GM19372 (cell line): ENCODE results near the gene NSMCE1.
"Not testable (repeated sequence)": the region's sequence is repeated elsewhere in the genome, so short reads cannot be mapped to it uniquely, and the experiment has no call there.

Source experiments
- ATAC-seq: cut with Tn5 transposase; IDR thresholded peaks from one replicate; pipeline ENCODE4 v1.9.1; 2021; ENCODE audit warnings: mild to moderate bottlenecking, low read depth, moderate library complexity; ENCODE audit not compliant: unreplicated experiment

Gene NSMCE1

DNA sequence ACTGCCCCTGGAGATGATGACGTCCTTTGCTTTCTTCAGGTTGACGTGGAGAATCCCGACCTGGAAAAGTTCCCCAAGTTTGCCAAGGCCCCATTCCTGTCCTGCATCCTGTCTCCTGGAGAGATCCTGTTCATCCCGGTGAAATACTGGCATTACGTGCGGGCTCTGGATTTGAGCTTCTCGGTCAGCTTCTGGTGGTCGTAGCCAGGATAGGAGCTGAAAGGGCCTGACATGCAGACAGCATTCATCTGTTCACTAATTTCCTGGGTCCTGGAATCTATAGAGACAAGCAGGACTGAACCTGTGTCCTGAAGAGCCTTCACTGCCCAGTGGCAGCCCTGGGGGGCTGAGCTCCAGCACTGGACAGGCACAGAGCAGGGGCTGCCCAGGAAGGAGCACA is 48.0 kb downstream of the NSMCE1 start:
- ATAC-seq = no peak

DNA sequence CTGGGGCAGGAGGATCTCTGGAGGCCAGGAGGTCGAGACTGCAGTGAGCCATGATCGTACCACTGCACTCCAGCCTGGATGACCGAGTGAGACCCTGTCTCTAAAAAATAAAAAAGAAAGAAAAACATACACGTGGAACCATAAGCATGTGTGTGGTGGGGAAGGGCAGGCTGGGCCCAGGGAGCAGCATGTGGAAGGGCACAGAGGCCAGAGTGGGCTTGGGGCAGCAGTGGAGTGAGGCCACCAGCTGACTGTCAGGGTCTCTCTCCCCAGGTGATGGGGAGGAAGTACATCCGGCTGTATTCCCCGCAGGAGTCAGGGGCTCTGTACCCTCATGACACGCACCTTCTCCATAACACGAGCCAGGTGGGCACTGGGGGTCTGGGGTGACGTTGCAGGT is 48.5 kb downstream of the NSMCE1 start:
- no peak for ATAC-seq

DNA sequence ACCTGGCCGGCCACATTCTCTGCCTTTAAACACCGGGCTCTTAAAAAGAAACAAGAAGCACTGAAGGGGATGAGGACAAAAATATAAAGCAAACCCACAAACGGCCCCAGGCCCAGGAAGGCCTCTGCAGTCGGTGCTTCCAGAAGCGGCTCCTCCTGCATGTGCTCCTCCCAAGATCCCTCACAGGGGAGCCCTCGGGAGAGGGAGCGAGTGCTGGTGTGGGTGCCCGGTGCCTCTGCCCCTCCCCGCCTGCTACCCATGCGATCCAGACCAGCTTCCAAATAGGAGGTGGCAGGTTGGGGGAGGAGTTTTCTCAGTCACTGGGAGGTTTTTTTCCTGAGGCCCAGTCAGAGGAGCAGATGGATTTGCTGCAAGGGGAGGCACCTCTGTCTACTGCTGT is 49.4 kb downstream of the NSMCE1 start:
- ATAC-seq = no peak

DNA sequence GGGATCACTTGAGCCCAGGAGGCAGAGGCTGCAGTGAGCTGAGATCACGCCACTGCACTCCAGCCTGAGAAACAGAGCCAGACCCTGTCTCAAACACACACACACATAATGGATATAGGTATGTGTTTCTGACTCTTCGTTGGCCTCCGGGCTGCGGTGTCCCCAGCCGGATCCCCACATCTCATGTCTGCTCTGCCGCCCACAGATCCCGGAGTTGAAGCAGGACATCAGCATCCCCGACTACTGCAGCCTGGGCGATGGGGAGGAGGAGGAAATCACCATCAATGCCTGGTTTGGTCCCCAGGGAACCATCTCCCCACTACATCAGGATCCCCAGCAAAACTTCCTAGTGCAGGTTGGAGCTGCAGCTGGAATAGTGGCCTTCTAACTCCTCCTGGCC is 49.8 kb downstream of the NSMCE1 start:
- ATAC-seq = no peak

DNA sequence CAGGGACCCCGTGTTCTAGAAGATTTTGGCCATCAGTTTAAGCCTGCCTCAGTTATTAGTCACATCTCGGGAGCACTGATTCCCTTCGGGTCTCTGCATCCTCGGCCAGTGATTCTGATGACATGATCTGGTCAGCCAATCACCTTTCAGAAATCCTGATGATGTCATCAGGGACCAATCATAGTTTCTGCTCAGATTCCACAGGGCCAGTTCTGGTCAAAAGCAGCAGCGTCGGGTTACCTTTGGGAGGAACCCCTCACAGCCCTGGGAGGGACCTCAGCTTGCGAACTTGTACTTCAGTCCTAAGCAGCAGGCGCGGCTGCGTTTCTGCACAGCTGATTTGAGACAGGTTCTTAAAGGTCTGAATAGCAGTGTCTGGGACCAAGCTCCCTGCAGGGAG is 51.3 kb downstream of the NSMCE1 start:
- no peak for ATAC-seq

GRCh38 chr16:27216297-27216885 is 52.2 kb downstream of the NSMCE1 start:
- ATAC-seq = no peak

DNA sequence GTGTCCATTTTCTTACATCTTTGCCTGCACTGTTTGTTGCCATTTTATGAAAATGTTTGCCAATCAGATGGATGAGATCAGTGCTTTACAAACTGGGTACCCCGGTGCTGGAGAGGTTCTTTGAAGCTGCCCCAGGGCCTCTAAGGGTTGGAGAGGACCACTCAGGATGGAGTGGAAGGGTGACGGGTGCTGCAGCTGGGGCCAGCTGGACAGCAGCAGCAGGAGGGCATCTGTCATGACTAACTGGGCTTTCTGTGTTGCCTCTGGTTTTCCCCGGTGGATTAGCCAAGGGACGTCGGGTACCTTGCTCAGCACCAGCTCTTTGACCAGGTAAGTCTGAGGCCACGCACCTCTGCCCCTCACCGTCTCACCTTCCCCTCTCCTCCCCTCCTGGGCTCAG is 52.9 kb downstream of the NSMCE1 start:
- ATAC-seq = no peak

DNA sequence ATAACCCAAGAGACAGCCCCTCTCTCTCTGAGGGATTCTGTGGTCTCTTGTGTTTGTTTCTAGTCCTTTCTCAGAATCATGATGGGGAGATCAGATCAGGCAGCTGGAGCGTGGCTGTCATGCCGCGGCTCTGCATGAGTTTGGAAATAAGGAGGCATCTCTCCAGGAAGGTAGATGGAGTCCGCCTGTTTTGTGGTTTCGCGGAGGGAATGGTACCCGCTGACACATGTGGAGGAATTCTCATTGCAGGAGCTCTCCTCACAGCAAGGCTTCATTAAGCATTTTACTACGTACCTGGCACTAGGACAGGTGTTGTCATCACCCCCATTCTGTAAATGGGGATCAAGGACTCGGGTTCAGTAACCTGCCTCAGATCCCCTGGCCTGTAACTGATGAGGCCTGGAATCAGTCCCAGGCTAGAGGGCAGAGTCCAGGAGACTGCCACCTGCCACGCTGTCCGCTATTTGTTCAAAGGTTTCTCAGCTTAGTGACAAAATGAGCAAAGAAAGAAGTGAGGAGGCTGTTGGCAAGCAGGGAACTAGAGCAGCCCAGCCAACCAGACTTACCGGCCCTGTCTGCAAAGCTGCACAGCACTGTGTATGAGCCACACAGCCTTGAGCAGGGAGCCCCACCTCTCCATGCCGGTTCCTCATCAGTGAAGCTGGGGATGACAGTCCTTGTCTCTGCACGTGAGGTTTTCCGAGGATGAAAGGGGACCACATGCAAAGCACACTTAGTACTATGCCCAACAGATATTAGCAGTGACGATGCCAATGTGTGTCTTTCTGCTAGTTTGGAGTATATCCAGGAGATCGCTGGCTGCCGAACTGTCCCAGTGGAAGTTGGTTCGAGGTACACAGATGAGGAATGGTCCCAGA is 54.2 kb downstream of the NSMCE1 start:
- no peak for ATAC-seq

DNA sequence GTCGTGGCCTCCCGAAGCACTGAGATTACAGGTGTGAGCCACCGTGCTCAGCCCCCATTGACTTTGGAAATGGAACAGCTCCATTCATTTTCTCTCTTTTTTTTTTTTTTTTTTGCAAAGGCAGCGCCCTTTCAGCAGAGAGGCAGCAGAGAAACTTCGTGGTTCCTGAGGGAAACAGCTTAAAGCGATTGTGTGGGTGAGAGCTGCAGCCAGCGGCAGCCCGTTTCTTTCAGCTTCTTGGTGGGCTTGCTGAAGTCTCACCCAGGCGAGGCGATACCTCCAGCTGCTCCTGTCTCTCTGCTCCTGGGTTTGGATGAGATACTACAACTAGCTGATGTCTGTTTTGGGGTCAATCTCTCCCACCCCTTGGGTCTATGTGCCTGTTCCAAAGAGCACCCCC is 57.5 kb downstream of the NSMCE1 start:
- no peak for ATAC-seq

DNA sequence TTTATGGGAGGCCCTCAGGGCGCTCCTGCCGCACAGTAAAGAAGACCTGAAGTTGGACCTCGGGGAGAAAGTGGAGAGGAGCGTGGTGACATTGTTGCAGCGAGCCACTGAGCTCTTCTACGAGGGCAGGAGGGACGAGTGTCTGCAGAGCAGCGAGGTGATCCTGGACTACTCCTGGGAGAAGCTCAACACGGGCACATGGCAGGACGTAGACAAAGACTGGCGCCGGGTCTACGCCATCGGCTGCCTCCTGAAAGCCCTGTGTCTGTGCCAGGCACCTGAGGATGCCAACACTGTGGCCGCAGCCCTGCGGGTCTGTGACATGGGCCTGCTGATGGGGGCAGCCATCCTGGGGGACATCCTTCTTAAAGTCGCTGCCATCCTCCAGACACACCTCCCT is 58.4 kb downstream of the NSMCE1 start:
- no peak for ATAC-seq

DNA sequence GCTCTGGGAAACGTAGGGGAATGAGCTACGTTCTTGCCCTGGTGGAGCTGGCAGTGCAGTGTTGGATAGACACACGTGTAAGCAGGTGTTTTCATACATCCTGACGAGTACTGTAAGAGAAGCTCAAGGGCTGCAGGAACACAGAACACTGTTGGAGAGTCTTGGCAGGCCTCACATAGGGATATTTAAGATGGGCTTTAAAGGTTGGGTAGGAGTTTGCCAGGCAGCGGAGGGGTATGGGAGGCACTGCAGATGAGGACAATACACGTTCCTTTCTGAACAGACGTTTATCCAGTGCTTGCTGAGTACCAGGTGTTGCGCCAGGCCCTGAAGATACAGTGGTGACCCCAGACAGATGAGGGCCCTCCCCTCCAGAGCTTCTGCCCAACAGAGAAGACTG is 59.0 kb downstream of the NSMCE1 start:
- ATAC-seq = no peak

- no peak for ATAC-seq
Measured at GRCh38 chr16:27208796-27209195, 59.8 kb downstream of the NSMCE1 start.

DNA sequence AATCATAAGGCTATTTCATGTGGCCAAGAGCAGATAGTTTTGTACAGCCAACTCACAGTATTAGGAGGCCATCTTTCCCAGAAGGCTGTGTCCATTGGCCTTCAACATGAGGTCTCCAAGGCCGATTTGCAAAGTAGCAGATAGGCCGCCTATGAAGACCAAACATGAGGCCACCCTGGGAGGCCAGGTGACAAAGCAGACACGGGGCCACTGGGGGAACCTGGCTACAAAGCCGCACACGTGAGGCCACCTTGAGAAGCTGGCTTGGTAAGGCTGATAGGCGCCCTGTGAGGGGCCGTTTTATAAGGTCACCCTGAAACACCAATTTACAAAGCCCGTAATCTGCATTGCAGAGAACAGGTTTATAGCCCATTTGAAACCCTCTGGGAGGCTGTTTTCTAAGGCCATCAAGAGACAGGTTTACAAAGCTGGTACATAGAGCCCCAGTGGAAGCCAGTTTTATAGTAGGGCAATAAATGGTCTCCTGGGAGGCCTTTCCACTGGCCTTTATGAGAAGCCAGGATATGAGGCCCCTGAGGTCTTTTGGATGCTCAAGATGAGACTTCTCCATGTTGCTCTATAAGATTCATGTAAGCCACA is 60.4 kb downstream of the NSMCE1 start:
- no peak for ATAC-seq

- ATAC-seq = not testable (repeated sequence)
Measured at GRCh38 chr16:27207121-27207520, 61.5 kb downstream of the NSMCE1 start.

- no peak for ATAC-seq
Measured at GRCh38 chr16:27205423-27206065, 63.0 kb downstream of the NSMCE1 start.

GRCh38 chr16:27204312-27204915 is 64.2 kb downstream of the NSMCE1 start:
- no peak for ATAC-seq

GRCh38 chr16:27203507-27204311 is 64.9 kb downstream of the NSMCE1 start, which contains the start of gene KDM8:
KDM8 (plus strand) TSS chr16:27203526; CDS start chr16:27210124, 6,598 bp downstream.
- peak; percentile 90 for ATAC-seq

GRCh38 chr16:27202923-27203506 is 65.6 kb downstream of the NSMCE1 start:
- ATAC-seq = peak; percentile 64

GRCh38 chr16:27200914-27201313 is 67.7 kb downstream of the NSMCE1 start:
- not testable (repeated sequence) for ATAC-seq

GRCh38 chr16:27199736-27200135 is 68.8 kb downstream of the NSMCE1 start:
- ATAC-seq = no peak
